A549 (cell line): ENCODE data around the gene IMMT.

Experiments
- BHLHE40 ChIP-seq: IDR thresholded peaks from 2 replicates; pipeline ENCODE4 v1.6.1; 2012; ENCODE audit warnings: low read depth, low read length, inconsistent platforms
- EP300 ChIP-seq, 2 experiments: fragments of >200 bp; sonication (Bioruptor Twin); formaldehyde crosslinking; IDR thresholded peaks; 2 replicates in 1 of 2; 3 replicates in 1 of 2; pipeline ENCODE4 v1.6.1; 2016 to 2017
- GATA3 ChIP-seq: IDR thresholded peaks from 2 replicates; pipeline ENCODE4 v1.6.1; 2012; ENCODE audit warnings: borderline replicate concordance
- POLR2A ChIP-seq: IDR thresholded peaks from 2 replicates; pipeline ENCODE4 v1.6.1; 2012; ENCODE audit warnings: mild to moderate bottlenecking, low read length
- POLR2AphosphoS2 ChIP-seq: conservative IDR thresholded peaks from 2 replicates; pipeline ENCODE4 v1.6.1; 2012; ENCODE audit warnings: low read length, improper control_type of control experiment, inconsistent platforms
- RCOR1 ChIP-seq: fragments of 150-350 bp; IDR thresholded peaks from 2 replicates; pipeline ENCODE4 v1.6.1; 2014; ENCODE audit warnings: antibody characterized with exemption, low read length, low read depth
- TF ChIP-seq, protein P1 (sequence below): fragments of >200 bp; sonication (Bioruptor Twin); formaldehyde crosslinking; IDR thresholded peaks from 3 replicates; pipeline ENCODE4 v1.5.1; 2016
- TF ChIP-seq, protein P2 (sequence below): fragments of >200 bp; sonication (Bioruptor Twin); formaldehyde crosslinking; IDR thresholded peaks from 3 replicates; pipeline ENCODE4 v1.6.1; 2016

DNA sequence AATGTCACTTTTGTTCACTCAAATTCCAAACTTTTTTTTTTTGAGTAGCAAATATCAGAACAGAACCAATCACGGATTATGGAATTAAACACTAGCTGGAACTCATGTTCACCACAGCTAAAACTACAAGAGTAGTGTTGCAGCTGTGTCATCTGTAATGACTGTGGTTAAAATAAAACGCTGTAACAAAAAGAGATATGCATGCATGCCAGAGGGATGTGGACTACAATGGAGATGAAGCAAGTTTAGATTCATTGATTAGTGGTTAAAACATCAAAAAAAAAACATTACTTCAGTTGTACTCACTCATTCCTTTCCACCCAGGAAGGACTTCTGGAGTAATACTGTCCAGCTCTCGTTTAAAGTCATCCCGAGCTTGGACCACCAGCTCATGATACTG lies 37.0 kb downstream of the IMMT start:
- TF ChIP-seq POLR2A: no peak
- TF ChIP-seq, protein P1, sequence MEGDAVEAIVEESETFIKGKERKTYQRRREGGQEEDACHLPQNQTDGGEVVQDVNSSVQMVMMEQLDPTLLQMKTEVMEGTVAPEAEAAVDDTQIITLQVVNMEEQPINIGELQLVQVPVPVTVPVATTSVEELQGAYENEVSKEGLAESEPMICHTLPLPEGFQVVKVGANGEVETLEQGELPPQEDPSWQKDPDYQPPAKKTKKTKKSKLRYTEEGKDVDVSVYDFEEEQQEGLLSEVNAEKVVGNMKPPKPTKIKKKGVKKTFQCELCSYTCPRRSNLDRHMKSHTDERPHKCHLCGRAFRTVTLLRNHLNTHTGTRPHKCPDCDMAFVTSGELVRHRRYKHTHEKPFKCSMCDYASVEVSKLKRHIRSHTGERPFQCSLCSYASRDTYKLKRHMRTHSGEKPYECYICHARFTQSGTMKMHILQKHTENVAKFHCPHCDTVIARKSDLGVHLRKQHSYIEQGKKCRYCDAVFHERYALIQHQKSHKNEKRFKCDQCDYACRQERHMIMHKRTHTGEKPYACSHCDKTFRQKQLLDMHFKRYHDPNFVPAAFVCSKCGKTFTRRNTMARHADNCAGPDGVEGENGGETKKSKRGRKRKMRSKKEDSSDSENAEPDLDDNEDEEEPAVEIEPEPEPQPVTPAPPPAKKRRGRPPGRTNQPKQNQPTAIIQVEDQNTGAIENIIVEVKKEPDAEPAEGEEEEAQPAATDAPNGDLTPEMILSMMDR: no peak
- no peak for TF ChIP-seq RCOR1
- no peak for TF ChIP-seq EP300 (IDR thresholded peaks at IDR 0.05)
- no peak for TF ChIP-seq BHLHE40
- TF ChIP-seq POLR2AphosphoS2: no peak
- TF ChIP-seq GATA3: no peak
- TF ChIP-seq, protein P2, sequence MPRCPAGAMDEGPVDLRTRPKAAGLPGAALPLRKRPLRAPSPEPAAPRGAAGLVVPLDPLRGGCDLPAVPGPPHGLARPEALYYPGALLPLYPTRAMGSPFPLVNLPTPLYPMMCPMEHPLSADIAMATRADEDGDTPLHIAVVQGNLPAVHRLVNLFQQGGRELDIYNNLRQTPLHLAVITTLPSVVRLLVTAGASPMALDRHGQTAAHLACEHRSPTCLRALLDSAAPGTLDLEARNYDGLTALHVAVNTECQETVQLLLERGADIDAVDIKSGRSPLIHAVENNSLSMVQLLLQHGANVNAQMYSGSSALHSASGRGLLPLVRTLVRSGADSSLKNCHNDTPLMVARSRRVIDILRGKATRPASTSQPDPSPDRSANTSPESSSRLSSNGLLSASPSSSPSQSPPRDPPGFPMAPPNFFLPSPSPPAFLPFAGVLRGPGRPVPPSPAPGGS: no peak
